Activated CD4-positive, alpha-beta T cell treated with anti-CD3 and anti-CD28 coated beads, Interleukin-2, Interleukin-4, amounts not matched to agents 100 ng/mL and 50 ng/mL, durations not matched to agents 16 hours and 8 hours (primary cell): Measurements from ENCODE around the gene NEB.

Source experiments
- DNase-seq: peaks from one replicate; pipeline ENCODE4 v3.0.0-alpha.2; 2020; ENCODE audit warnings: low spot score

The NEB gene, protein sequence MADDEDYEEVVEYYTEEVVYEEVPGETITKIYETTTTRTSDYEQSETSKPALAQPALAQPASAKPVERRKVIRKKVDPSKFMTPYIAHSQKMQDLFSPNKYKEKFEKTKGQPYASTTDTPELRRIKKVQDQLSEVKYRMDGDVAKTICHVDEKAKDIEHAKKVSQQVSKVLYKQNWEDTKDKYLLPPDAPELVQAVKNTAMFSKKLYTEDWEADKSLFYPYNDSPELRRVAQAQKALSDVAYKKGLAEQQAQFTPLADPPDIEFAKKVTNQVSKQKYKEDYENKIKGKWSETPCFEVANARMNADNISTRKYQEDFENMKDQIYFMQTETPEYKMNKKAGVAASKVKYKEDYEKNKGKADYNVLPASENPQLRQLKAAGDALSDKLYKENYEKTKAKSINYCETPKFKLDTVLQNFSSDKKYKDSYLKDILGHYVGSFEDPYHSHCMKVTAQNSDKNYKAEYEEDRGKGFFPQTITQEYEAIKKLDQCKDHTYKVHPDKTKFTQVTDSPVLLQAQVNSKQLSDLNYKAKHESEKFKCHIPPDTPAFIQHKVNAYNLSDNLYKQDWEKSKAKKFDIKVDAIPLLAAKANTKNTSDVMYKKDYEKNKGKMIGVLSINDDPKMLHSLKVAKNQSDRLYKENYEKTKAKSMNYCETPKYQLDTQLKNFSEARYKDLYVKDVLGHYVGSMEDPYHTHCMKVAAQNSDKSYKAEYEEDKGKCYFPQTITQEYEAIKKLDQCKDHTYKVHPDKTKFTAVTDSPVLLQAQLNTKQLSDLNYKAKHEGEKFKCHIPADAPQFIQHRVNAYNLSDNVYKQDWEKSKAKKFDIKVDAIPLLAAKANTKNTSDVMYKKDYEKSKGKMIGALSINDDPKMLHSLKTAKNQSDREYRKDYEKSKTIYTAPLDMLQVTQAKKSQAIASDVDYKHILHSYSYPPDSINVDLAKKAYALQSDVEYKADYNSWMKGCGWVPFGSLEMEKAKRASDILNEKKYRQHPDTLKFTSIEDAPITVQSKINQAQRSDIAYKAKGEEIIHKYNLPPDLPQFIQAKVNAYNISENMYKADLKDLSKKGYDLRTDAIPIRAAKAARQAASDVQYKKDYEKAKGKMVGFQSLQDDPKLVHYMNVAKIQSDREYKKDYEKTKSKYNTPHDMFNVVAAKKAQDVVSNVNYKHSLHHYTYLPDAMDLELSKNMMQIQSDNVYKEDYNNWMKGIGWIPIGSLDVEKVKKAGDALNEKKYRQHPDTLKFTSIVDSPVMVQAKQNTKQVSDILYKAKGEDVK (N-terminal part only)

DNA sequence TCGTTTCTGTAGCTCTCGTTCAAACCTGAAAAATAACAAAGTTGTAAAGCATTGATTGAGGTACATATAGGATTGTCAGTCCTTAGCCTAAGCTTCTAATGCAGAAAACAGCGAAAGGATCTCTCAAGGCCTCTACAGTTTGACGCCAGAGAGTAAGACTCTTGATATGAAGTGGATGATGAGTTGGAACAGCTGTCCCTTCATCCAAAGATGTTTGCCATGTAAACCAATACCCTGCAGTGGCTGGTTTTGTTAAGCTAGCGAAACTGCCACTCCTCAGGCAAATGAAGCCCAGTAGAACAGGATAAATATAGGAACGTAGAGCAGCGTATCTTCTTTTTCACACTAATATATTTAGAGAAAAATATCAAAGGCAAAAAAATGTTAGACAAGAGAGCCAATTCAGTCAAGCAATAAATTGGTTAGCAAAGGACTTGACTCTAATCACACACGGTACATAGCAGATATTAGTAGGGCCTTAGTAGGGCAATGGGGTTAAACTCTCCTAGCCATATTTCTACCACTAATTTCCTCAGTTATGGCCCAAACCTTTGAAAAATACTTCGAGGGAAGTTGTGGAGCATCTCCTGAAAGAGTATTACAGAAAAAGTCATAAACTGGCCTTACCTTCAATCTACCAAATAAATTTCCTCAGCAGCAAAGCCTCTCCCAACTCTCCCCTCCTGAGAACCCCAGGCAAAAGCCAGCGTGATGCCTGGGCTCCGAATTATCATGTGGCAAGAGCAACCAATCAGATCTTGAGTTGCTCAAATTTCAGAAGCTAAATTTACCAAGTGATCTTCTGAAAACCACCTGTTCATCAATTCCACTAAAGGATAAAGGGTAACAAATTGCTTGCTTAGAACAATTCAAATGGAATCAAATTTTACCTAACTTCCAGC is at the start of gene NEB:
TSS of gene NEB (minus strand) at position 706 of the 902 bp plus-strand sequence. CDS start 1,320 bp downstream, outside the sequence.
- DNase-seq: no peak

GRCh38 chr2:151783133-151783520 is 48.9 kb upstream of the NEB start:
- DNase-seq: no peak

DNA sequence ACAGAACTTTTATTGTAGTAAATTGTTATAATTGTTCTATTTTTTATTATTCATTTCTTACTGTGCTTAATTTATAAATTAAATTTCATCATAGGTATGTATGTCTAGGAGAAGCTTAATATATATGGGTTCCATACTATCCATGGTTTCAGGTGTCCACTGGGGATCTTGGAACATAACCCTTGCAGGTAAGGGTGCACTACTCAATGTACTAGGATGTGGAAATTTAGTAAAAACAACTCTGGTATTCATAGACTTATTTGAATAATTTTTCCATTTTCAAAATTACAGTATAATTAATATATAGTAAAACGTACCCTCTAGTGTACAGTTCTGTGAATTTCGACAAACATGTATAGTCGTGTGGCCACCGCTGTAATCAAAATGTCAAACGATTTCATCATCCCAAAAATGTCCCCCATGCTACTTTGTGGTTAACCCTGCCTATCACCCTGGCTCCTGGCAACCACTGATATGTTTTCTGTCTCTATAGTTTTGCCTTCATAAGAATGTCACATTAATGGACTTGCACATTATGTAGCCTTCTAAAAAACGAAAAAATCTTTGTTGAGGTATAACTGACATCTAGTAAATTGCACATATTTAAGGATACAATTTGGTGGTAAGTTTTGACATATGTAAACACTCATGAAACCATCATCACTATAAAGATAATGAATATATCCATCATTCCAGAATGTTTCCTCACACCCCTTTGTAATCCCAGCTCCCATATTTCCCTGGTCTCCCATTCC is 48.3 kb upstream of the NEB start:
- no peak for DNase-seq

- DNase-seq: no peak
These were observed 47.4 kb upstream of the NEB start for GRCh38 chr2:151781642-151782041.

DNA sequence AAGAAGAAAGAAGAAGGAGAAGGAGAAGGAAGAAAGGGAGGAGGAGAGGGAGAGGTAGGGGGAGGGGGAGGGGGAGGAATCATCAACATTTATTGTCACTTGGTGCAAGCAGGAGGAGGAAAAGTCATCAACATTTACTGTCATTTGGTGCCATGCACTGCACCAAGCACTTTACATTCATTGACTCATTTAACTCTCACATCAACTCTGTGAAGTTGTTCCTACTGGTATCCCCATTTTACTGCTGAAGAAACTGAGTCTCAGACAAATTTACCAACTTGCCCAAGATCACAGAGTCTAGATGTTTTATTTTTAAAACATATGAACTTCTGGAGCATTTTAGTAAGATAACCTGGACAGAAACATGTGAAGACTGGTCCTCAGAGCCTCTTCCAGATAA is 46.7 kb upstream of the NEB start:
- DNase-seq: no peak

DNA sequence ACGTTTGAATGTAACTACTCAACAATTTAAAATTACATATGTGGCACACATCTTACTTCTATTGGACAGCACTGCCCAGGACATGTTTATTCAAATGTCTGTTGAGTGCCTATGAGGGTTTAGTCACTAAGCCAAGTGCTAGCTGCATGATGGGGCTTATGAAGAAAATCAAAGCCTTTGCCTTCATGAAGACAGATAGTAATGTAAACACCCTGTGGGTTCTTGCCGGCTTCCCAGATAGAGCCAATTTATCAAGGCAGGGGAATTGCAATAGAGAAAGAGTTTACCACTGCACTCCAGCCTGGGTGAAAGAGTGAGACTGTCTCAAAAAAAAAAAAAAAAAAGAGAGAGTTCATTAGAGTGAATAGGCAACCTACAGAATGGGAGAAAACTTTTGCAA is 43.7 kb upstream of the NEB start:
- no peak for DNase-seq

DNA sequence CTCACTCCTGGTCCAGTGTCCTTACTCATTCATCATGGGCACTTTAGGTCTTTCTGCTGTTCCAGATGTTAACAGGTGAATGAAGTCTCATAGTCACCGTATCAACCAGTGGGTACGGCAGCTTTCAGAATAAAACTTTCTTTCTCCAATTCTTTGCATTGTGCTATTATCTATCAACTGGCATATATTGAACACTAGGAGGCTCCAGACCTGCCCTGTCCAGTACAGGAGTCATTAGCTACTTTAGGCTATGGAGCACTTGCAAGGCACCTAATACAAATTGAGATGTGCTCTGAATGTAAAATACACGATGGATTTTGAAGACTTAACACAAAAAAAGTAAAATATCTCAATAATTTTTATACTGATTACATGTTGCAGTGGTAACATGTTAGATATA is 43.2 kb upstream of the NEB start:
- no peak for DNase-seq

- no peak for DNase-seq
These were observed 42.1 kb upstream of the NEB start for GRCh38 chr2:151776367-151776766.

- DNase-seq: no peak
These were observed 40.9 kb upstream of the NEB start for GRCh38 chr2:151775057-151775740.

GRCh38 chr2:151774506-151774905 is 40.2 kb upstream of the NEB start:
- no peak for DNase-seq

GRCh38 chr2:151771599-151772358 is 37.5 kb upstream of the NEB start:
- DNase-seq: no peak

GRCh38 chr2:151770995-151771394 is 36.7 kb upstream of the NEB start:
- no peak for DNase-seq

DNA sequence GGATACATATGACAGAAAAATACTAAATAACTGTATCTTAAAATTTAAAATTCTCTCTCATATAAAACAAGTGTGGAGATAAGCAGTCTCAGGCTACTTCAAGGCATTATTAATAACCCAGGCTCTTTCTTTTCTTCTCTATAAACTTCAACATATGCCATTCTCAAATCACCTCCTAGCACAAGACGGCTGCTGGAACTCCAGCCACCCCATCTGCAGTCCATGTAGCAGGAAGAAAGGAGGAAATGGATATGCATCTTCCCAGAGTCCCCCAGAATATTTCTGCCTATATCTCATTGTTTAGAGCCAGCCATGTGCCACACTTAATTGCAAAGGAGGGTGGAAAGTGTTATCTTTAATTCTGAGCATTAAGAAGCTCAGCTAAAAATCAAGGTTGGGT is 35.3 kb upstream of the NEB start:
- DNase-seq: no peak

GRCh38 chr2:151767536-151767935 is 33.3 kb upstream of the NEB start:
- no peak for DNase-seq

DNA sequence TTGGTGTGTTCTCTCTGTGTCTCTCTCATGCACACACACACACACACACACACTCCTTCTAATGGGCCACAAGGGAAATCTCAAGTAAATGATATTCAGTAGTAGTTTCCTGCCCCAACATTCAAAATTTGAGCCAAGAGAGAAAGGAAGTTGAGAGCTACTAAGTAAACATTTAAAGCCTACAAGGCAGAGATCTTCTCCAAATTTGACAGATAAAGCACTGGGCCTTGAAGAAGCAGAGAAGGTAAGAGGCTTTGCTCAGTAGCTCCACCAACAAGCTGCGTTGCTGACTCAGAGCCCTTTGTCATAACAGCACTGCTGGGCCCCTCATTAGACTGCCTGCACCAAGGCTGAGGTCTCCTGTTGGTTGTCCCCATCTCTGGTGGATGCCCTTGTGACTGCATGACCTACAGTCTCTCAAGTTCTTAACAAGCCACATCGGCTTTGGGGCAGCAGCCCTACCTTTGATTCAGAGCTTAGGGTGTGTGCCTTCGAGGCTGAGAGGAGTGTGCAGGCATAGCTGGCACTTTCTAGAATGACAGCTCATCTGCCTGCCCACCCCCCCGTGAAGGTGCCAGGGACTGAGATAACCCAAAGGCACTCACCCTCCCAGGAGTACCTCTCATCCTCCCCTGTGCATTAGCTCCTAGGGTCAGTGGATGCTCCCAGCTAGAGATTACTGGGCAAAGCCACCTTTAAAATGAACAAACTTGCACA is 32.3 kb upstream of the NEB start:
- peak; percentile 62 for DNase-seq

DNA sequence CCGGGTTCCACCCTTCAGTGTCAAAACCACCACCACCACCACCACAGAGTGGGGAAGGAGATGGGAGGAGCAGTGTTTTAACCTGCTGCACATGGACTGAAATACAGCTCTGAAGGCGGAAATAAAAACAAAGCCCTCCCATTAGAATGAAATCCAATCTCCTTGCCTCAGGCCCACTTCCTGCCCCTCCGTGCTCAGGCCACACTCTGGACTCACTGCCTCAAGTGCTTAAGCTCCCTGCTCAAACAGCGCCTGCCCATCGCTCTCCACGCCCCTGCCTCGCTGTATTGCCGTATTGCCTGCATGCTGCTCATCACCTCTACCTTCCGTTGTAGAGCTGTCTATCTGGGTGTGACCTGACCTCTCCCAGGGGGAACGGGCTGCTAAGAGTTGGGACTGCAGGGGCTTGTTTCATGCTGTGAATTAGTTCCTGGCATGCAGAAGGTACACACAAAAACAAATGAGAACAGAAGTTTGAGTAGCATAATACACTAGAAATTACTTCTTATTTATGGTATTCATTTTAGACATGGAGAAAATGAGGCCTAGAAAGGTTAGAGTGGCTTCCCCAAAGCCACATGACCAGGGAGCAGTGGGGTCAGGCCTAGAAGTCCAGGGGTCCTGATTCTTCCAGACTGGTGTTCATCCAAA is 31.6 kb upstream of the NEB start:
- DNase-seq: no peak

DNA sequence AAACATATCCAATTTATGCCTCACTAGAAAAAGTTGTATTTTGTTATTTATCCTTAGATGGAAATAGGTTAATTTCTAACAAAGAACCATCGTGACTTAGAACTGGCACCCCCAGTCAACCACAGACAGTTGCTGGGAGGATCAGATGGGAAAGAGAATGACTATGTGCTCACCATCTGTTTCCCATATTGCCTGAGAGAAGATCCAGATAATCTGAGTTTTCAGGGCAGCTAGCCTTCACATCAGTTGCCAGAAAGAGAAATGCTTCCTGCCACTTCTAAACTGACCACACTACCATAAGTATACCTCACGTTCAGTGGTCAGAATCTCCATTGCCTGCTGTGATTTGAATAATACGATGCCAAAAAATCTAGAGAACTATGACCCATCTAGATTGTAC is 28.4 kb upstream of the NEB start:
- DNase-seq: no peak

DNA sequence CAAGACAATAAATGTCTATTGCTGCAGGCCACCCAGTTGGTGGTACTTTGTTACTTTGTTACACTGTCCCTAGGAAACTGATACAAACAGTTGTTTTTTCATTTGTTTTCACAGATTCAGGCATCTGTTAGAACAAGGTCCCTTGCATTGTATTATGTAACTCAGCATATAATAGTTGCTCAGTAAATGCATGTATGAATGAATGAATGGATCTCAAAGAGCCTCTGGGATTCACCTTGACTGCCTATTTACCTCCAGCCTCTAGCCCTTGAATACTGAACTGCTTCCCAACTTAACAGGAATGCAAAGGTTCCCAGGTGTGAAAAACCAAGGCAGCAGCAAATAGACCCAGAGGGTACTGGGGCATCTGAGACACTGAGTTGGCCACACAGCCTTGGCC is 27.4 kb upstream of the NEB start:
- no peak for DNase-seq
